ACHN (cell line): ENCODE measurements around the gene CD96.

Experiments
- DNase-seq: peaks from one replicate; pipeline ENCODE4 v3.0.0-alpha.2; 2015
- in situ Hi-C: cut with HindIII; loops from 2 replicates; pipeline ENCODE4 v1.10.0; 2017; ENCODE audit warnings: low sequenced_read_pairs, low pct_ligation_motif_present, low pct_unique_long_range_greater_than_20kb

CD96 gene

DNA sequence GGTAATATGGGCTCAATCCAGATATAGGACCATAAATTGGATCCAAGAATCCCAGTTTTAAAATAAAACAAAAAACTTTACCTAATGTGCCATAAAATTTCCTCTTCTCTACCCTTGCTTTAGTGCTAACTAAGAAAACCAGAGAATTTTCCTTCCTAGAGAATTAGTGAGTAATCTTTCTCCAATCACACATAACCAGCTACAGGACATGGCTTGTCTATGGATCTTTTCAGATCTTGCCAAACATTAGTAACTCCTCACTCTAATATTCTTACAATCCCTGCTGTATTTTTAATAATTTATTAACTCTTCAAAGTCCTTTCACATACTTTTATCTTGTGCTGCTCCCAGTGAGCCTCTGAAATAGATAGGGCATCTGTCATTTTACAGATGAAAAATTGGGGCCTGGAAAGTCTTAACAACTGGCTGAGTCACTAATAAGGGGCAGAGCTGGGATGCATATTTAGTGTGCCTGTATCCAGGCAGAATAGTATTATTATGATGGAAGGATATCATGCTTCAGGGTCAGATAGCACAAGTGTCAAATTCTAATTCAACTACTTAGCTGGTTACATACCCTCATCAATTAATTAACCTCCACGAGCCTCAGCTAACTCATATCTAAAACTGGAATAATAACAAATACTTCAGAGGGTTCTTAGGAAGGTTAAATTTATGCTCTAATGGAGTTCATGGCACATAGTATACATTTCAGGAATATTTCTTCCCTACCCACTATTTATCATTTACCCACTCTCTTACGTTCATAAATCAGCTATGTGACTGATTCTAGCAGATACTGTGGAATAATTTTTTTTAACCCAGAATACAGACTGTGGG is 47.5 kb downstream of the CD96 start:
- peak; percentile 30 for DNase-seq
- in situ Hi-C loops, result no loop called here

DNA sequence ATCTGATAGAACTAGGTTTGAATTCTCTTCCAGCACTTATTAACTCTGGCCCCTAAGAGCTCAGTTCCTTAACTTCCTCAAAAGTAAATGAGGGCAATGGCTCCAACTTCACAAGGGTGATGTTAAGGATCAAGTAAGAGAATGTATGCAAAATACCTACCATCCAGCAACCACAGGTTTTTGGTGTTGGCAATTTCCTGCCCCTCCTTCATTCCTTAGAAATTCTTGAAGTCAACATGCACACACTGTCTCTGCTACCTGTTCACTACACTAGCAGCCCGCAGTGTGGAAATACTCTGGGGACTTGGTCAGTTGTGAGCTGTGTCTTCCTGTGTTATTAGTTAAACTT is 48.1 kb downstream of the CD96 start:
- in situ Hi-C loops, result no loop called here
- DNase-seq, result peak; percentile 69

DNA sequence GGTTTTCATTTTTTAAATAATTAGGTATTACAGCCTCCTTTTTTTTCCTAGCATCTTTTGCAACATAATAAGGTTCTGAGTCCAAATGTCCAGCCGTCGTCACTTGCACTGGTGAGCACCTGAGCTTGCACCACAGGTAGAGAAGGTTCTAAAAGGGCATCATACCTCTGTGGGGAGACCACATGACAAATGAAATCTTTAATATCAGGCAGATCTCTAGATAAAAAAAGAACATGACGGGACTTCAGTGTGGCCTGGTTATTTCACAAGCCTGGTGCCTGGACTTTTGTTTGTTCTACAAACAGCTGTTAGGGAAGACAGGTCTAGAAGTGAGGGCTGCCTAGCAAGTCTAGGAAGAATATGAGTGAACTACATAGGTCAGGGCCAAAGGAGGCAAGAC is 49.6 kb downstream of the CD96 start:
- in situ Hi-C loops, result no loop called here
- no peak for DNase-seq

DNA sequence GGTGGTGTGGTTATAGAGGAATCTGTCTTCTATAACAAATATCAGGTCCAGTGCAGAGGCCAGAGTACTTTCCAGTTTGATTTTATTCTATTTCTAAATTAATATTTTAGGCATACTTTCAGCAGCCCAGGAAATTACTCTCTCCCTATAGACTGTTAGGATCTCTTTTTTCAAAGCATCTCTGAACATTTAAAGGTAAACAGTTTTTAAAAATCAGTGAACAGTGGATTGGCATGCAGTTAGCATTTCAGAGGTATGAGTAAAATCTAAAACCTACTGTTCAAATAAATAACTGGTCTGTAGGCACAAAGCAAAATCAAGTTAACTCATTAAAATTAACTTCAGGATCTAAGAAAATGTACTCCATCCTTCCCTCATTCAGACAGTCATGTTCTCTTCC is 50.1 kb downstream of the CD96 start:
- DNase-seq, result no peak
- in situ Hi-C loops, result no loop called here

DNA sequence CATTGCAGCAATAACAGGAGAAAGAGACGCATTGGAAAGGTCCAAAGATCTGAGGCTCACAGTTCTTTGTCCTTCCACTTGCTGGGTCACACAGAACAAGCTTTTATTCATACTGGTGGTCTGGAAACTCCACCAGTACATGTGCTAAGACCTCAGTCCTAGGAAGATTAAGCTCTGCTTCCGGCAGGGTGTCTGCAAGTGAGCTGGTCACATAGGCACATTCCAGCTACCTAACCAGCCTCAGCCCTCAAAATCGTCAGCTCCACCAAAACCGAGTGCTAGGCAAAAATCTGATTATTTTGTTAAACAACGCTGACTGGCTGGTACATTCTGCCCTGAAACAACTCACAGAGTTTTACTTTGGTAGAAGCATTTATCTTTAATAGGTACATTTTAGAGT is 50.9 kb downstream of the CD96 start:
- in situ Hi-C loops, result no loop called here
- no peak for DNase-seq

DNA sequence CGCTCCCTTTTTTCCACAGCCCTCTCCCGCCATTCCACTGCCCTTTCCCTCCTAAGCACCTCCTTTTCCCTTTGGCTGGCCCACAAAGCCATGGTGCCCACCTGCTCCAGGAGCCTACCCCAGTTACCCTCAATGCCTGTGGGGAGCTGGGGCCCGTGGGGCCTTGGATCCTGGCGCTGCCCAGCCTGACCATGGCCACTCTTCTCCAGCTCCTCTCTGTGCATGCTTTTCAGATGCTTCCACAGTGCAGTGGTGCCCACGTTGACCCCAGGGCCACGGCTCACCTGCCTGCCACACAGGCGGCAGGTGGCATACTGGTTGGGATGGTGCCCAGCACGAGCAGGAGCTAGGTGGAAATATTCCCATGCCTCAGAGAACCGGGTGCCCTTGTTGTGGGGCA is 51.7 kb downstream of the CD96 start:
- in situ Hi-C loops, result no loop called here
- no peak for DNase-seq

DNA sequence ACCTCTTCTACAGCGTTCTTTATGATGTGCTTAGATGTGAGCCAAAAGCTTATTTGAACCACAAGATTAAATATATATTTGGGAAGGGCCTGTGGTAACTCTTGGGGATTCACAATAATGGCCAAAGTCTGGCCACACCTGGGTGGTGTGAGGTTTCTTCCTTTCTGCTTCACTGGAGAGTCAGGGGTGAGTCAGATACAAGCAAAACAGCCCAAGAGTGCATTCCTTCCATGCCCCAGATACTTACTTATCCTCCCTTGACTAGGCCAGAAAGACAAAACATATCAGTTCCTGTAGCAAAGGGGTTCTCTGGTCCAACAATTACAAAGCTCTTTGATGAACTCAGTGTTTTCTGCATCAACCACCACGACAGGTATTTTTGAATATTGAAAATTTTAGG is 52.2 kb downstream of the CD96 start:
- in situ Hi-C loops, result no loop called here
- peak; percentile 89 for DNase-seq

DNA sequence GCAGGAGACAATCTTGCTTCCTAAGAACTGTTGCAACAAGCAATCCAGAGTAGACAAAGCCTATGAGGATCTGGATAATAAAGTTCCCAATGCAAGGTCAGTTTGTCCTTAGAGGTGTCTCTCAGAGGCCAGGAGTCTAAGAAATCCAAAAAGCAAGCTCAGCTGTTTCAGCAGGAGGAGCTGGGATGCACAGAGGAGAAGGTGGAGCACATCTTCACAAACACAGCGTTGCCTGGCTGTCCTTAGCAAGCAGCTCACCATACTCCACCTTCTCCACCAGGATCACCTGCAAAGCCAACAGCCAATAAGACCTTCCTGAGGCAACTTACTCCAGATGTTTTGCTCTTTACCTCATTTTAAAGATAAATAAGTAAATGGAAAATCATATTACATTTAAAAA is 52.8 kb downstream of the CD96 start:
- DNase-seq, result no peak
- in situ Hi-C loops, result no loop called here

DNA sequence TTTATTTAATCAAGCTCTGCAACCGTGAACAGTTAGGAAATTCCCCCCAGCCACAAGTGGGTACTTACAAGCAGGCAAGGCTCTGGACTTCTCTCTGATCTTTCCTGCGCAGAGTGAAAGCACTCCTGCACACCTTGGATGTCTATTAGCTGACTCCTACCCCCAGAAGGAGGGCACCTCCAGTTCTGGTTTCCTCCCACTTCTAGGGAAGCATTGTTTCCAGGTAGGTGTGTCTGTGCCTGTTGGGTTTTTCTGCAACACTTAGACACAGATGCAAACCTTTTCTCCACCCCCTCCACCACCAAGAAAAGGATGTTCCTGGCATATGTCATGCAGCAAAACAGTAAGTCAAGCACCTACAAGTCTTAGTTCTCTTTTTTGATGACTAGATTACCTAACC is 53.2 kb downstream of the CD96 start, which contains the start of gene ZBED2:
TSS of gene ZBED2 (minus strand) at position 115 of the 400 bp plus-strand sequence. CDS start 1,145 bp downstream, outside the sequence.
- DNase-seq, result no peak
- in situ Hi-C loops, result no loop called here

DNA sequence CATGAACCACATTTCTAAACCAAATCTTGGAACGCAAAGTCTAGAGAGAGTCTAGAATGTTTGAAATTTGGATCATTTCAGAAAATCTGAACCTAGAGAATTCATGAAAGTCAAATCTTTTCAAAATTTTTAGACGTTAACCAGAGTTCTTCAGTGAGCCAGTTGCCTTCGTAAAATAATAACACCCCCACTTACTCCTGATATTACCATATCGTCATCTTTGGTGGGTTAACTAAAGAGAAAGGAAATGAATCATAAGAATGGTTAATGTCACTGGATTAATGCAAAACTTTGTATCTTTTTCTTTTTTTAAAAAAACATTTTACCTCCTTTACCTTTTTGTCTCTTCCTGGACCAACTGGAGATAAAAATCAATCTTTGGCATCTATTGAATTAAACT is 54.3 kb downstream of the CD96 start:
- in situ Hi-C loops, result no loop called here

DNA sequence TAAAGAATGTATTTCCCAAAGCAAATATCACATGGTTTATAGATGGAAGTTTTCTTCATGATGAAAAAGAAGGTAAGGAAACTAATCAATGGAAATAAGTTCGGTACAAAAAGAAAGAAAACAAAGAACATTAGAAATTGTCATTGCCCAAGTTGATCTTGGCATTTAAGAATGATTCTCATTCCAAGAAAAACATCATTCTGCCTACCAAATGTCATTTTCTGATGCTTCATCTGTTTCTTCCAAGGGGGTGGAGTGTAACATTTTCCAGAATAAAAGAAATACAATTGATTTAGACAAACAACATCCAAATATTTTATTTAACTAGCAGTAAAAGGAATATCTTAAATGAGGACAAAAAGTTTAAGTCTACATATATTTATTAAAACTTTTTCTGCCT is 56.1 kb downstream of the CD96 start:
- in situ Hi-C loops, result no loop called here
- no peak for DNase-seq

More for the DNA sequence above, 54.3 kb downstream of the CD96 start:
- no peak for DNase-seq

DNA sequence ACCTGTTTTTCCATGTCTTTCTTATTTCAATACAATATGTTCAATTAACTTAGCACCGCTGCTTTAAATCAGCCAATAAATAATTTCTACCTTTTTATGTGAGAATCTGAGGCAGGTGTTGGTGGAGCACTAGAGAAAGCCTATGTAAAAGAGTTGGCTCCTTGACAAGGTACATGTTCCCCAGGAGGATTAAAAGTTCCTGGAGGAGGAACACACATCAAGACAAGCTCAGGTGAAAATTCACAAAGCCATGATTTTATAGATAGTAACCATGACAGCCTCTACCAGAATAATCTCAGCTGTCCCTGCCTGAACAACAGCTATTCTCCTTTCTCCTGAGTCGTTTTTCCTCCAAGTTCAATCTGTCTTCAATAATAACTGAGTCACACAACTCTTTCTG is 56.6 kb downstream of the CD96 start:
- in situ Hi-C loops, result no loop called here
- no peak for DNase-seq

DNA sequence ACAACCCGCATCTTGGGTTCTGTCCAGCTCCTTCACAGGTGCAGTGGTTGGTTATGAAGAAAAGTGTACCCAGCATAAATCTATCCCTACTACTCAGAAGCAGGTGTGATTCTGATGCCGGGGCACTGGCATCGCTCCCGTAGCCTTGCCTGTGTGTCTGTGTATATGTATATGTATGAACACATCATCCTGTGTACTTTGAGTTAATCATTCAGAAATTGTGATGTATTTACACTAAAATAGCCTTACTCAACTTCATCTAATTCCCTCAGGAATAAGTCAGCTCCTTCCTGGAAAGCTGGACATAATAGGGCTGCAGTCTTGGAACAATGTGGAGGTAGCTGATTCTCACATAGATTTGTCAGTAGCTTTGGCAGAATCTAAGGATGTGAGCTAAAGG is 59.8 kb downstream of the CD96 start:
- in situ Hi-C loops, result no loop called here
- no peak for DNase-seq

DNA sequence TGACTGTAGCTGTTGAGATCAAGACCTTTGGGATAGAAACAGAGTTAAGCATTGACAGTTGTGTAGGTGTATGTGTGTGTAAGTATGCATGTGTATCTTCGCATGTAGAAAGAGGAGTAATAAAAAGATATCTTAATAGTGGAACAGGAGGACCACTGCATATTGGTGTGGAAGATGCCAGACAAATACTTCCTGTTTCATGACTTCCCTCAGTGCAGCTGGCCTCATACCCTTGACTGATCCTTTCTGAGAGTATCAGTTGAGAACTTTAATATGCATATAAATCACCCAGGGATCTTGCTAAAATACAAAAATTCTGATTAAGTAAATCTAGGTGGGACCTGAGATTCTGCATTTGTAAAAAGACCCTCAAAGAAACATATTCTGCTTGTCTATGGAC is 61.7 kb downstream of the CD96 start:
- in situ Hi-C loops, result no loop called here

DNA sequence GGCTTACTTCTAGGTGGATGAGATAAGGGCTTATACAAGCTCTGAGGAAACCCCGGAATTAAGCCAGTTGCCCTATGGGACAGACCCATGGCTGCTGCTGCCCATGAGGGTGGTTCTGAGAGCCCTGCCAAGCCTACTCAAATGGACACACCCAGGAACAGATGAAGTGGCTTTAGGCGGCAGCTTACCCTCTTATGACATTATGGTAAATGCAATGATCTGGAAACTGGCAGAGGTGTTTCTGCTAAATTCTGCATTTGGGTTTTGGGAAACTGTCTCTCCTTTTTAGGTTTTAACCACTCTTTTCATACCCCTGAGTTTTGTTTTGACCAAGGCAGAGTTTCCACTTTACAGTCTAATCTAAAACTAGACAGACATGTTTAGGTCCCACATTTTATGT is 62.1 kb downstream of the CD96 start:
- DNase-seq, result no peak
- in situ Hi-C loops, result no loop called here

More for the DNA sequence above, 61.7 kb downstream of the CD96 start:
- no peak for DNase-seq

DNA sequence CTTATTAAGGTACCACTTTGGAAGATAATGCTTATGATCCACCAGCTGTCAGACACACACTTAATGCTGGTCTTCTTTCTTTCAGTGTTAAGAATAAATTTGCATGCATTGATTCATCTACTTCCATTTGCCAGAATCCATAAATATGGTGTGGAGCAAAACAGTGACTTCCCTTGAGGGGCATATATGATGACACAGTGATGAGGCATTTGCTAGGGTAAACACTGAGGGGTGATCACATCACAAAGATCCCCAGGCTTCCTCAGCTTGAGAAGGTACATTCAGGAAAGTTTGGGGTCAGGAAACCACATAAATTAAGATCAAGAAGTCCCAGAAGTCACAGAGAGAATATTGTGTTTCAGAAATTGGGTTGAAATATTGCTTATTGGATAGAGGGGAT is 63.0 kb downstream of the CD96 start:
- DNase-seq, result no peak
- in situ Hi-C loops, result no loop called here

DNA sequence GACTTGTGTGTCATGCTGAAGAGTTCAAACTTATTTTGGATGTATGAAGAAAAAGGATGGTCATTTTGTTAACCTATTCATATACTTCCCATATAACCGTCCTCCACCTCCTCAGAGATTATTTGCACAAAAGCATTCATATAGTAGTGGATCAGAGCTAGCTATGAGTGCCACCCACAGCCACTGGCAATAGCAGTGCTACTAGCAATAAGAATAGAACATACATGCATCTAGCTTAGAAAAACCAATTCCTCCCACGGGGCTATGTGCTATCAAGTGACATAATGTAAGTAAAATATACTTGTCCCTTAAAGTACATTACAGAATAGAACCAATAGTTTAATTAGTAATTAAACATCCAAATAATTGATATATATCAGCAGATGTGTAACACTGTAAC is 63.5 kb downstream of the CD96 start:
- in situ Hi-C loops, result no loop called here
- no peak for DNase-seq

DNA sequence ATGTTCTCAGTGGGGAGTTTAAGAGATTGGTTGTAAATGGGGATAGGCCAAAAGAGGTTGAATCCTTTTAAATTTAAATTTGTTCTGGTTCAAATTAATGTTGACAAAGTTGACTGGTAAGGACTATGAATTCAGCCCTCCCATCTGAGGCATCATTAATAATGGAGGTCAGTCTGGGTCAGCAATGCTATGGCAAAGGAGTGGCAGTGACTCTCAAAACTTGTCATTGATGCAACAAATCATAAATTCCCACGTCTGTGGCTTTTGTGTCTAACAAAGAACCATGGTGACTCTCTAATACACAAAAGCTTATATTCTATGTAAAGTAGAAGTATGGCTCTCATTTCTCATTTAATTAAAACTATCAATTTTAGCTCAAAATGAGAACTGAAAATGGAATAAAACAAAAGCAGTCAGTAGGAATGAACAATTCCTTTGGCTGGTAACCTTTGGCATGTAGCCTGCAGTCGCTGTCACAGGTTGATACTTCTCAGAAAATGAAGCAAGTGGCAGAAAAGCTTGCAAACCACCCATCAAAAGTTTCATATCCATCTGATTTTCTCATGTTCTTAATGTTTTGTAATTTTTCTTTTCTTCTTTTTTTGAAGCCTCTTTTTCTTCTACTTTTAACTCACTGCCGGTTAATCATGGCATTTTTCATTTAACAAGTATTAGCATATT is 65.4 kb downstream of the CD96 start:
- in situ Hi-C loops, result no loop called here
- DNase-seq, result no peak

DNA sequence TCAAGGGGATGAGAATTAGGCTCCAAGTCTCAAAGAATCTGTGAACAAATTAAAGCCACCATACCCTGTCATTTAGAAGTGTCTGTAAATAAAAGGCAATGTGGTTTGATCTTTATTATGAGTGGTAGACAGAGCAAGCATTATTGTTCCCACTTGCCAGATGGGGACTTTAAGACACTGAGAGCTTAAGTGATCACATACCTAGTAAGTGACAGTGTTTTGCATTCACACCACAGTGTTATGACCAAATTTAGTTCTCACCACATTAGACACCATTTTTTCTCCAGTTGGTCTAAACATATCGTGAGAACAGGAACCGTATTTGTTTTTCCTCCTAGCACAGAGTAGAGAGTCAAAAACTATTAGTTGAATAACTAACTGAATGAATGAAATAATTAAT is 66.4 kb downstream of the CD96 start:
- in situ Hi-C loops, result no loop called here
- no peak for DNase-seq

DNA sequence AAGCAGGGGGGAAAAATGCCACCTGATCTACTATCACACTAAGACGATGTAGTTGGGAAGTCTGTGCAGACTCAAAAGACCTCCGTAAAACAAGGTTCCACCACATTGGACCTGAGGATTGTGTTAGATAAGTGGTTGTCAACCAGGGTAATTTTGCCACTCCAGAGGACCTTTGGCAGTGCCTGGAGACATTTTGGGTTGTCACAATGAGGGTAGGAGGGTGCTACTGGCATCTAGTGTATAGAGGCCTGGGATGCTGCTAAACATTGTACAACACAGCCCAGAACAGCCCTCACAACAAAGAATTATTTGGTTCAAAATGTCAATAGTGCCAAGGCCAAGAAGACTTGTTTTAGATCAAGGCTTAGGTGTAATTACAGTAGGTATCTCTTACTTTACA is 67.7 kb downstream of the CD96 start:
- in situ Hi-C loops, result no loop called here
- DNase-seq, result no peak
